K562 treated with DMSO at 1 percent for 4 hours (cell line): ENCODE measurements around the gene PLEKHH1. TPM values are rescaled to one million over a fixed set of nuclear protein-coding genes. Genes with fewer than 3 reads are reported as not detected.

Source experiments
- total RNA-seq: library from RNA; unstranded; fragments of 300-600 nt; gene quantifications from 2 replicates; pipeline ENCODE4 v1.2.3, GENCODE V29; 2022; ENCODE audit not compliant: insufficient read depth

Gene PLEKHH1
- 1.5 and 2.2 TPM in 2 replicates for total RNA-seq

GRCh38 chr14:67532998-67533753 lies at the start of gene PLEKHH1:
Gene PLEKHH1 (plus strand): TSS chr14:67533290. CDS start chr14:67541868, 8,578 bp downstream.

GRCh38 chr14:67487937-67488893 lies 44.9 kb upstream of the PLEKHH1 start, which contains the start of gene TMEM229B:
Gene TMEM229B (minus strand): TSS chr14:67488721. CDS start chr14:67473923, 14,798 bp downstream.

GRCh38 chr14:67599698-67600561 lies 66.8 kb downstream of the PLEKHH1 start, which contains the start of gene PIGH:
Gene PIGH (minus strand): TSS chr14:67600268. CDS start chr14:67600203, 65 bp downstream.

GRCh38 chr14:67619446-67620216 lies 86.5 kb downstream of the PLEKHH1 start, which contains the start of gene ARG2:
Gene ARG2 (plus strand): TSS chr14:67619920. CDS start chr14:67619978, 58 bp downstream.

Other genes with a start within 250 kb of the PLEKHH1 start
- gene ATP6V1D, start 173.5 kb upstream of the PLEKHH1 start, total RNA-seq, result 37.8 and 44.4 TPM in 2 replicates
- gene EIF2S1, start 173.0 kb upstream of the PLEKHH1 start, total RNA-seq, result 59.5 and 79.1 TPM in 2 replicates
- not detected in 2 replicates for gene PLEK2, start 121.1 kb upstream of the PLEKHH1 start, total RNA-seq
- not detected in 2 replicates for gene TMEM229B, start 44.6 kb upstream of the PLEKHH1 start, total RNA-seq
- gene PIGH, start 67.0 kb downstream of the PLEKHH1 start, total RNA-seq, result 26.7 and 44.4 TPM in 2 replicates
- gene ARG2, start 86.6 kb downstream of the PLEKHH1 start, total RNA-seq, result 36.8 and 44.2 TPM in 2 replicates
- 48.8 and 50.9 TPM in 2 replicates for gene VTI1B, start 141.3 kb downstream of the PLEKHH1 start, total RNA-seq
- gene RDH11, start 162.5 kb downstream of the PLEKHH1 start, total RNA-seq, result 30.4 and 54.0 TPM in 2 replicates
- not detected in 2 replicates for gene RDH12, start 168.6 kb downstream of the PLEKHH1 start, total RNA-seq